Neural progenitor cell (in vitro differentiated cells): ENCODE measurements around the gene DGCR6. TPM values are rescaled to one million over a fixed set of nuclear protein-coding genes. Genes with fewer than 3 reads are reported as not detected.
"Not testable (repeated sequence)": the region's sequence is repeated elsewhere in the genome, so short reads cannot be mapped to it uniquely, and the experiment has no call there.

ENCODE experiments used
- DNase-seq: peaks from one replicate; pipeline ENCODE4 v3.0.0-alpha.2; 2016; ENCODE audit warnings: low spot score
- H2AFZ ChIP-seq: fragments of 200-600 bp; sonication (generic); replicated peaks from 2 replicates; pipeline ENCODE4 v1.6.1; 2016; ENCODE audit warnings: antibody characterized with exemption
- H3F3A ChIP-seq: fragments of 200-600 bp; sonication (generic); 2 replicates; pipeline ENCODE4 v1.6.1; 2016; ENCODE audit warnings: antibody characterized with exemption, low read depth
- H3K27ac ChIP-seq: fragments of 200-600 bp; sonication (generic); 2 replicates; pipeline ENCODE4 v1.5.1; 2016; ENCODE audit warnings: mild to moderate bottlenecking
- H3K27me3 ChIP-seq: fragments of 200-600 bp; sonication (generic); 2 replicates; pipeline ENCODE4 v1.6.1; 2016; ENCODE audit warnings: mild to moderate bottlenecking, moderate library complexity
- H3K36me3 ChIP-seq: fragments of 200-600 bp; sonication (generic); 2 replicates; pipeline ENCODE4 v1.5.1; 2016
- H3K4me1 ChIP-seq: fragments of 200-600 bp; sonication (generic); 2 replicates; pipeline ENCODE4 v1.6.1; 2016; ENCODE audit warnings: mixed run types
- H3K4me2 ChIP-seq: fragments of 200-600 bp; sonication (generic); 2 replicates; pipeline ENCODE4 v1.6.1; 2016
- H3K4me3 ChIP-seq: fragments of 200-600 bp; sonication (generic); 2 replicates; pipeline ENCODE4 v1.5.1; 2016
- H3K79me2 ChIP-seq: fragments of 200-600 bp; sonication (generic); 2 replicates; pipeline ENCODE4 v1.6.1; 2016; ENCODE audit warnings: low read depth
- H3K9ac ChIP-seq: fragments of 200-600 bp; sonication (generic); 2 replicates; pipeline ENCODE4 v1.6.1; 2016
- H3K9me3 ChIP-seq: fragments of 200-600 bp; sonication (generic); 2 replicates; pipeline ENCODE4 v1.5.1; 2016; ENCODE audit warnings: low read depth
- H4K20me1 ChIP-seq: fragments of 200-600 bp; sonication (generic); 2 replicates; pipeline ENCODE4 v1.6.1; 2016; ENCODE audit warnings: low read depth
- H3K27ac Mint-ChIP-seq: 3 replicates; pipeline ENCODE4 v1.8.0; 2021; ENCODE audit warnings: mixed read lengths
- H3K27me3 Mint-ChIP-seq: 2 replicates; pipeline ENCODE4 v1.8.0; 2022; ENCODE audit warnings: low read depth, mild to moderate bottlenecking, inconsistent platforms, moderate library complexity, mixed read lengths; ENCODE audit not compliant: insufficient read depth
- H3K36me3 Mint-ChIP-seq: 3 replicates; pipeline ENCODE4 v1.8.0; 2021; ENCODE audit warnings: mixed read lengths
- H3K4me1 Mint-ChIP-seq: 3 replicates; pipeline ENCODE4 v1.8.0; 2021; ENCODE audit warnings: mixed read lengths
- H3K4me3 Mint-ChIP-seq: 3 replicates; pipeline ENCODE4 v1.8.0; 2021; ENCODE audit warnings: mild to moderate bottlenecking, moderate library complexity, mixed read lengths
- H3K9me3 Mint-ChIP-seq: 3 replicates; pipeline ENCODE4 v1.8.0; 2020; ENCODE audit warnings: mixed read lengths
- total RNA-seq: library from RNA; depleted of rRNA; stranded (reverse); fragments of >200 nt; gene quantifications from 2 replicates; pipeline ENCODE4 v1.2.3, GENCODE V29; 2015; ENCODE audit warnings: low replicate concordance

Gene DGCR6
- total RNA-seq, 1 donor from 2014 or later = 5.2 TPM

- H3K9me3 ChIP-seq, DNase-seq, H3K27ac Mint-ChIP-seq, H2AFZ ChIP-seq, H3K4me1 ChIP-seq, H3K27me3 ChIP-seq, H4K20me1 ChIP-seq, H3K27ac ChIP-seq, H3K9me3 Mint-ChIP-seq, H3K36me3 ChIP-seq, H3K4me1 Mint-ChIP-seq, H3K4me3 ChIP-seq, H3F3A ChIP-seq, H3K9ac ChIP-seq, H3K4me2 ChIP-seq, H3K36me3 Mint-ChIP-seq, H3K4me3 Mint-ChIP-seq, H3K79me2 ChIP-seq, H3K27me3 Mint-ChIP-seq: not testable (repeated sequence)
Measured at GRCh38 chr22:18958738-18959137, 52.6 kb downstream of the DGCR6 start.

GRCh38 chr22:18959266-18959665, 53.1 kb downstream of the DGCR6 start:
- H3K27ac ChIP-seq, H3F3A ChIP-seq, H3K79me2 ChIP-seq, H3K9ac ChIP-seq, H2AFZ ChIP-seq, H3K27ac Mint-ChIP-seq, H4K20me1 ChIP-seq, H3K4me3 ChIP-seq, DNase-seq, H3K4me1 Mint-ChIP-seq, H3K4me1 ChIP-seq, H3K36me3 Mint-ChIP-seq, H3K4me3 Mint-ChIP-seq, H3K4me2 ChIP-seq, H3K36me3 ChIP-seq, H3K27me3 Mint-ChIP-seq, H3K9me3 Mint-ChIP-seq, H3K9me3 ChIP-seq, H3K27me3 ChIP-seq: not testable (repeated sequence)

- H3K27ac Mint-ChIP-seq, H3K4me3 Mint-ChIP-seq, H3K4me2 ChIP-seq, H3K4me1 Mint-ChIP-seq, H3K9me3 Mint-ChIP-seq, H3K79me2 ChIP-seq, H3K4me1 ChIP-seq, H3K9me3 ChIP-seq, DNase-seq, H3K36me3 ChIP-seq, H4K20me1 ChIP-seq, H3F3A ChIP-seq, H3K27me3 Mint-ChIP-seq, H3K36me3 Mint-ChIP-seq, H3K27ac ChIP-seq, H3K27me3 ChIP-seq, H3K9ac ChIP-seq, H2AFZ ChIP-seq, H3K4me3 ChIP-seq: not testable (repeated sequence)
Measured at GRCh38 chr22:18959741-18960140, 53.6 kb downstream of the DGCR6 start.

GRCh38 chr22:18960166-18960820, 54.2 kb downstream of the DGCR6 start:
- H3K36me3 Mint-ChIP-seq, H3K4me2 ChIP-seq, H3K79me2 ChIP-seq, H3K36me3 ChIP-seq, H3K4me3 ChIP-seq, H3K27ac ChIP-seq, H3K9ac ChIP-seq, DNase-seq, H3K27me3 ChIP-seq, H3F3A ChIP-seq, H3K27me3 Mint-ChIP-seq, H3K9me3 Mint-ChIP-seq, H3K9me3 ChIP-seq, H3K4me3 Mint-ChIP-seq, H3K27ac Mint-ChIP-seq, H3K4me1 ChIP-seq, H4K20me1 ChIP-seq, H2AFZ ChIP-seq, H3K4me1 Mint-ChIP-seq: not testable (repeated sequence)

- H3K9me3 Mint-ChIP-seq = not testable (repeated sequence)
Measured at GRCh38 chr22:18961201-18961600, 55.1 kb downstream of the DGCR6 start.

More at GRCh38 chr22:18961201-18961600, 55.1 kb downstream of the DGCR6 start:
- not testable (repeated sequence) for H3F3A ChIP-seq, H3K4me2 ChIP-seq, H3K27me3 ChIP-seq, H3K9ac ChIP-seq, H3K9me3 ChIP-seq, H3K27ac Mint-ChIP-seq, H3K4me1 Mint-ChIP-seq, H3K36me3 Mint-ChIP-seq, DNase-seq, H3K4me3 ChIP-seq, H4K20me1 ChIP-seq, H2AFZ ChIP-seq, H3K27ac ChIP-seq, H3K4me3 Mint-ChIP-seq, H3K79me2 ChIP-seq, H3K36me3 ChIP-seq, H3K4me1 ChIP-seq, H3K27me3 Mint-ChIP-seq

Other genes starting within 250 kb of the DGCR6 start
- 9.3 and 18.8 TPM in 2 replicates for gene PRODH, start 30.0 kb downstream of the DGCR6 start, total RNA-seq
- gene DGCR2, start 216.1 kb downstream of the DGCR6 start, total RNA-seq = 20.6 and 50.9 TPM in 2 replicates
- not detected in 2 replicates for gene TSSK2, start 225.0 kb downstream of the DGCR6 start, total RNA-seq
- 7.2 and 12.5 TPM in 2 replicates for gene ESS2, start 238.3 kb downstream of the DGCR6 start, total RNA-seq
- not detected in 2 replicates for gene GSC2, start 244.0 kb downstream of the DGCR6 start, total RNA-seq